K562 (cell line): ENCODE measurements around the gene RUNDC3A. TPM values are rescaled to one million over a fixed set of nuclear protein-coding genes. Genes with fewer than 3 reads are reported as not detected.
A peak's percentile ranks its signal among the peaks of the same experiment; 100 is the strongest.

Source experiments
- BDP1 ChIP-seq: IDR thresholded peaks from 3 replicates; pipeline ENCODE4 v1.6.1; 2011; ENCODE audit not compliant: insufficient read length, insufficient read depth
- CC2D1A ChIP-seq: fragments of 450-650 bp; IDR thresholded peaks from 2 replicates; pipeline ENCODE4 v1.6.1; 2017; ENCODE audit warnings: mild to moderate bottlenecking
- CXXC5 ChIP-seq: fragments of 250-450 bp; sonication (Bioruptor Pico); IDR thresholded peaks from 2 replicates; pipeline ENCODE4 v1.8.0; 2022; ENCODE audit warnings: inconsistent platforms, mild to moderate bottlenecking, moderate library complexity
- FOXA3 ChIP-seq, 2 experiments: fragments of 450-650 bp in 1 of 2; sonication (generic) in 1 of 2; formaldehyde crosslinking; IDR thresholded peaks in 1 of 2; conservative IDR thresholded peaks in 1 of 2; 2 replicates each; pipeline versions ENCODE4 v1.4.0 to v1.8.0; 2020 to 2022; ENCODE audit warnings: mild to moderate bottlenecking in 2 of 2, missing genetic modification reagents in 1 of 2
- RAD21 ChIP-seq, 2 experiments: fragments of 250-450 bp in 1 of 2; fragments of 450-650 bp in 1 of 2; sonication (Bioruptor Pico) in 1 of 2; formaldehyde crosslinking in 1 of 2; IDR thresholded peaks in 1 of 2; conservative IDR thresholded peaks in 1 of 2; 2 replicates each; pipeline versions ENCODE4 v1.4.0 to v1.8.0; 2020 to 2022; ENCODE audit warnings: mild to moderate bottlenecking in 2 of 2, moderate library complexity in 1 of 2
- RNF2 ChIP-seq: sonication (generic); IDR thresholded peaks from 2 replicates; pipeline ENCODE4 v1.6.1; 2016
- RNF219 ChIP-seq: fragments of 250-450 bp; sonication (Bioruptor Pico); IDR thresholded peaks from 2 replicates; pipeline ENCODE4 v1.5.0; 2022; ENCODE audit warnings: mild to moderate bottlenecking
- SRSF1 ChIP-seq: fragments of 200-400 bp; formaldehyde crosslinking; IDR thresholded peaks from 2 replicates; pipeline ENCODE4 v1.6.1; 2017; ENCODE audit warnings: mild to moderate bottlenecking, low read depth, low read length, moderate library complexity
- UBTF ChIP-seq, 2 experiments: IDR thresholded peaks; 2 replicates each; pipeline ENCODE4 v1.6.1; 2012; ENCODE audit warnings: improper control_type of control experiment in 2 of 2, low read depth in 2 of 2, low read length in 2 of 2, borderline replicate concordance in 1 of 2
- ZBTB12 ChIP-seq: fragments of 250-450 bp; sonication (Bioruptor Pico); IDR thresholded peaks from 2 replicates; pipeline ENCODE4 v1.4.0; 2020
- ZNF282 ChIP-seq: sonication (generic); formaldehyde crosslinking; IDR thresholded peaks from 2 replicates; pipeline ENCODE4 v1.8.1; 2023; ENCODE audit warnings: missing genetic modification reagents
- ZNF609 ChIP-seq: sonication (generic); formaldehyde crosslinking; IDR thresholded peaks from 2 replicates; pipeline ENCODE4 v1.8.1; 2023; ENCODE audit warnings: missing genetic modification reagents, mild to moderate bottlenecking, borderline replicate concordance
- ZNF695 ChIP-seq: fragments of 450-650 bp; formaldehyde crosslinking; IDR thresholded peaks from 2 replicates; pipeline ENCODE4 v1.4.0; 2020; ENCODE audit warnings: mild to moderate bottlenecking, moderate library complexity
- polyA plus RNA-seq, 8 experiments: library from polyadenylated mRNA; depleted of rRNA in 4 of 8; stranded (reverse) in 5 of 8; unstranded in 3 of 8; fragments of >200 nt; fragmentation: Nextera tagmentation in 2 of 8; fragmentation: Illumina TruSeq in 1 of 8; extraction: Ambion mirVana in 2 of 8; extraction: Trizol in 1 of 8; gene quantifications; 2 replicates each; pipeline versions ENCODE4 v1.2.1 to v1.2.3, GENCODE V29; 2011 to 2014; ENCODE audit warnings: inconsistent platforms in 1 of 8, missing spikeins in 1 of 8
- total RNA-seq, 7 experiments: library from RNA; depleted of rRNA in 6 of 7; stranded (reverse); fragments of >200 nt in 6 of 7; fragmentation: Illumina TruSeq in 2 of 7; extraction: Trizol in 2 of 7; gene quantifications; 2 replicates each; pipeline versions ENCODE4 v1.2.1 to v1.2.3, GENCODE V29; 2011 to 2021; ENCODE audit warnings: low replicate concordance in 1 of 7

RUNDC3A gene
- total and polyA plus RNA-seq, 9 of the 15 experiments (the other 6 are each of a cell fraction or from before 2014, with no cell fraction given): not detected

- TF ChIP-seq CC2D1A: no peak
- peak; percentile 44; the same call in 1 of the 2 replicates for TF ChIP-seq CXXC5 (CRISPR knock-in tag)
- TF ChIP-seq RNF2: peak; percentile 40; the same call in 1 of the 2 replicates
- no peak for TF ChIP-seq ZNF282 (CRISPR knock-in tag)
- TF ChIP-seq RAD21 (CRISPR knock-in tag; conservative IDR thresholded peaks at IDR 0.05 in 1 of 2, IDR thresholded peaks at IDR 0.05 in 1 of 2): no peak
- TF ChIP-seq RNF219 (CRISPR knock-in tag): no peak
- TF ChIP-seq UBTF (IDR thresholded peaks at IDR 0.05; ENCODE audit: borderline replicate concordance in 1 of 2, low read depth in 2 of 2, low read length in 2 of 2): 0 out of 4 replicates have a peak, but pooled peaks of 1 of the 2 experiments have one; percentile 18
- TF ChIP-seq ZNF609 (CRISPR knock-in tag): peak; percentile 18; the same call in 1 of the 2 replicates
- no peak for TF ChIP-seq ZNF695 (CRISPR knock-in tag)
- no peak for TF ChIP-seq BDP1
- 0 out of 4 replicates have a peak, but pooled peaks of 1 of the 2 experiments have one; percentile 45 for TF ChIP-seq FOXA3 (CRISPR knock-in tag; conservative IDR thresholded peaks at IDR 0.05 in 1 of 2, IDR thresholded peaks at IDR 0.05 in 1 of 2)
- TF ChIP-seq ZBTB12 (CRISPR knock-in tag): no peak
- no peak for TF ChIP-seq SRSF1
These were observed 36.6 kb downstream of the RUNDC3A start, which contains the start of gene GRN (continued) for GRCh38 chr17:44344939-44345453.
